MCF 10A (cell line): ENCODE data around the gene DHX8. TPM values are rescaled to one million over a fixed set of nuclear protein-coding genes. Genes with fewer than 3 reads are reported as not detected.

Source experiments
- BruUV-seq: library from RNA; stranded (reverse); fragments of 400-500 nt; replicated peaks from 2 replicates; lab custom pipeline; 2021; lab: Mats Ljungman, UMichigan
- CTCF ChIA-PET: fragments of 300-600 bp; sonication (Branson Sonifier 250); formaldehyde crosslinking; extraction: SDS; loops from one replicate; lab custom pipeline; 2021; ENCODE audit warnings: antibody characterized with exemption, inconsistent platforms; lab: Yijun Ruan, JAX
- POLR2A ChIA-PET: fragments of 300-600, 350-650 bp; sonication (Branson Sonifier 250); formaldehyde crosslinking; extraction: SDS; loops from one replicate; lab custom pipeline; 2020; ENCODE audit warnings: antibody characterized with exemption, inconsistent platforms; lab: Yijun Ruan, JAX
- DNase-seq: peaks from one replicate; pipeline ENCODE4 v3.0.0-alpha.2; 2018; ENCODE audit not compliant: unreplicated experiment
- H3K27ac Mint-ChIP-seq: one replicate; pipeline ENCODE4 v1.8.0; 2022; ENCODE audit warnings: mild to moderate bottlenecking, low read depth, mixed read lengths; ENCODE audit not compliant: unreplicated experiment
- H3K27me3 Mint-ChIP-seq: one replicate; pipeline ENCODE4 v1.8.0; 2022; ENCODE audit warnings: mixed read lengths; ENCODE audit not compliant: insufficient read depth, unreplicated experiment
- H3K36me3 Mint-ChIP-seq: one replicate; pipeline ENCODE4 v1.8.0; 2022; ENCODE audit warnings: mild to moderate bottlenecking, moderate library complexity, mixed read lengths; ENCODE audit not compliant: insufficient read depth, unreplicated experiment
- H3K4me1 Mint-ChIP-seq: one replicate; pipeline ENCODE4 v1.8.0; 2022; ENCODE audit warnings: mixed read lengths; ENCODE audit not compliant: insufficient read depth, unreplicated experiment
- H3K4me3 Mint-ChIP-seq: one replicate; pipeline ENCODE4 v1.8.0; 2022; ENCODE audit warnings: mild to moderate bottlenecking, moderate library complexity, mixed read lengths; ENCODE audit not compliant: unreplicated experiment
- H3K9me3 Mint-ChIP-seq: one replicate; pipeline ENCODE4 v1.8.0; 2022; ENCODE audit warnings: mixed read lengths; ENCODE audit not compliant: unreplicated experiment
- CTCF ChIP-seq: fragments of 200-600 bp; IDR thresholded peaks from one replicate; pipeline ENCODE4 v1.8.0; 2022; ENCODE audit warnings: antibody characterized with exemption, mild to moderate bottlenecking; ENCODE audit not compliant: unreplicated experiment
- intact Hi-C: fragments of 100-400 bp; cut with micrococcal nuclease; formaldehyde crosslinking; loops from 2 replicates; pipeline ENCODE4 v1.14.1; 2022
- total RNA-seq: library from RNA; stranded (reverse); gene quantifications from 2 replicates; pipeline ENCODE4 v1.2.3, GENCODE V29; 2022

DHX8 gene
- total RNA-seq, 1 experiment from 2014 or later, result 56.9 TPM

GRCh38 chr17:43464046-43464445, 19.7 kb upstream of the DHX8 start:
- Mint-ChIP-seq H3K27ac (no peak overlapping the region), H3K27me3 (no peaks in the 10 kb centered on the region), H3K9me3 (no peaks in the 10 kb centered on the region), H3K4me1 (peaks cover 15% of the 10 kb centered on the region), H3K4me3 (no peak overlapping the region), H3K36me3 (no peaks in the 10 kb centered on the region)
- no TSS peak for BruUV-seq
- no peak for DNase-seq
- no peak for TF ChIP-seq CTCF
- ChIA-PET CTCF (interaction anchor here (0.6 to 1.5 kb wide), 3 partner anchors 20 to 163 kb away, joined by 3 to 5 read pairs (median 4); partner anchors contain the start of gene DHX8), POLR2A (interaction anchor here (0.6 to 19.6 kb wide), 6 partner anchors 17 to 61 kb away, joined by 4 to 640 read pairs (median 6); partner anchors contain the start of gene ARL4D)
- intact Hi-C loops, result no loop called here

- no peak for DNase-seq
- no TSS peak for BruUV-seq
- Mint-ChIP-seq H3K27me3 (no peaks in the 10 kb centered on the region), H3K36me3 (no peaks in the 10 kb centered on the region), H3K9me3 (no peaks in the 10 kb centered on the region), H3K4me3 (no peak overlapping the region), H3K27ac (no peak overlapping the region), H3K4me1 (peaks cover 21% of the 10 kb centered on the region)
- intact Hi-C loops, result loop anchor here (5.0 kb wide), 1 partner anchor 33 kb away; no protein-coding TSS in a partner anchor
- POLR2A ChIA-PET, result interaction anchor here (1.3 to 19.6 kb wide), 5 partner anchors 15 to 104 kb away, joined by 3 to 640 read pairs (median 8); partner anchors contain the start of gene ARL4D
- TF ChIP-seq CTCF, result no peak
- CTCF ChIA-PET, result interaction anchor here (1.4 to 1.5 kb wide), 2 partner anchors 47 to 71 kb away, joined by 7 to 10 read pairs; no protein-coding TSS in a partner anchor
These were observed 18.7 kb upstream of the DHX8 start for GRCh38 chr17:43465049-43465448.

- ChIA-PET CTCF (interaction anchor here (0.6 to 4.3 kb wide), 8 partner anchors 10 to 286 kb away, joined by 3 to 40 read pairs (median 5); partner anchors contain the start of genes ARL4D and DHX8), POLR2A (interaction anchor here (0.9 to 19.6 kb wide), 18 partner anchors 10 to 111 kb away, joined by 3 to 640 read pairs (median 14); partner anchors contain the start of genes ARL4D and DHX8)
- Mint-ChIP-seq H3K4me1 (peaks cover 27% of the 10 kb centered on the region), H3K36me3 (no peaks in the 10 kb centered on the region), H3K9me3 (no peaks in the 10 kb centered on the region), H3K4me3 (peak overlapping the region; percentile 9), H3K27ac (peak overlapping the region; percentile 88), H3K27me3 (no peaks in the 10 kb centered on the region)
- BruUV-seq, result no TSS peak
- peak; percentile 55 for DNase-seq
- intact Hi-C loops, result loop anchor here (5.0 kb wide), 1 partner anchor 36 kb away; no protein-coding TSS in a partner anchor
- TF ChIP-seq CTCF, result no peak
These were observed 15.7 kb upstream of the DHX8 start for GRCh38 chr17:43467981-43468581.

- CTCF ChIA-PET, result interaction anchor here (0.6 to 4.3 kb wide), 9 partner anchors 10 to 285 kb away, joined by 3 to 40 read pairs (median 4); partner anchors contain the start of genes ARL4D and DHX8
- Mint-ChIP-seq H3K36me3 (no peaks in the 10 kb centered on the region), H3K27me3 (no peaks in the 10 kb centered on the region), H3K4me1 (peaks cover 27% of the 10 kb centered on the region), H3K4me3 (peak overlapping the region; percentile 9), H3K27ac (peak overlapping the region; percentile 88), H3K9me3 (no peaks in the 10 kb centered on the region)
- peak; percentile 57 for DNase-seq
- no TSS peak for BruUV-seq
- no peak for TF ChIP-seq CTCF
- POLR2A ChIA-PET, result interaction anchor here (0.6 to 19.6 kb wide), 21 partner anchors 9 to 340 kb away, joined by 3 to 640 read pairs (median 9); partner anchors contain the start of genes ARL4D and DHX8
- intact Hi-C loops, result loop anchor here (1.0 to 5.0 kb wide), 3 partner anchors 10 to 70 kb away; partner anchors contain the start of gene ARL4D
These were observed 15.1 kb upstream of the DHX8 start for GRCh38 chr17:43468691-43469139.
